ENCODE data around the gene PCDHA2. TPM values are rescaled to one million over a fixed set of nuclear protein-coding genes. Genes with fewer than 3 reads are reported as not detected.
A peak's percentile ranks its signal among the peaks of the same experiment; 100 is the strongest.

Gene PCDHA2
- 0.35 TPM for total RNA-seq
- long read RNA-seq, partial matches to known transcripts, result 0 of 1 reads
- long read RNA-seq, other reads (novel, unspliced or antisense), result 0 of 1 reads

DNA sequence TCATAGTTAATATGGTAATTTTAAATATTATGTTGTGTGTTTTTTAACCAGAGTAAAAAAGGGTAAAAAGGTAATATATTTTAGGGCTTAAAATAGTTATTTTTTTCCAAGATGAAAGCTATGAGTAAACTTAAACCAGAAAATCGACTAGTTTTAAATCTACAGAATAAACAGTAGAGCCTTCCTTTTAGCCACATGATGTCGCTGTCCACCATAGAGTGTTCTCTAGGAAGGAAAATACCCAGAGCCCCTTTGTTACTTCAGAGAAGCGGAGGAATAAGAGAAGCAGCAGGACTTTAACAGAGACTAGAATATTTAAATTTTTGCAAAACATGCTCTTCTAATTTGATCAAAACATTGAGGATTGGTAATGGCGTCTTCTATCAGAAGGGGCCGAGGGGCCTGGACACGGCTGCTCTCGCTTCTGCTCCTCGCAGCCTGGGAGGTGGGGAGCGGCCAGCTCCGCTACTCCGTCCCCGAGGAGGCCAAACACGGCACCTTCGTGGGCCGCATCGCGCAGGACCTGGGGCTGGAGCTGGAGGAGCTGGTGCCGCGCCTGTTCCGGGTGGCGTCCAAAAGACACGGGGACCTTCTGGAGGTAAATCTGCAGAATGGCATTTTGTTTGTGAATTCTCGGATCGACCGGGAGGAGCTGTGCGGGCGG, at the start of gene PCDHA2:
Gene PCDHA2 (plus strand): TSS at position 258 of the 664 bp plus-strand sequence.
- Histone ChIP-seq H3K36me3 (no peaks in the 10 kb centered on the region), H3K9me3 (peaks cover 8% of the 10 kb centered on the region), H3K4me1 (no peaks in the 10 kb centered on the region), H3K4me3 (peak within 1 kb of the TSS; percentile 30), H3K27ac (no peak within 1 kb of the TSS), H3K27me3 (peaks cover 17% of the 10 kb centered on the region)
- DNase-seq, result no peak
- TF ChIP-seq, protein P1, sequence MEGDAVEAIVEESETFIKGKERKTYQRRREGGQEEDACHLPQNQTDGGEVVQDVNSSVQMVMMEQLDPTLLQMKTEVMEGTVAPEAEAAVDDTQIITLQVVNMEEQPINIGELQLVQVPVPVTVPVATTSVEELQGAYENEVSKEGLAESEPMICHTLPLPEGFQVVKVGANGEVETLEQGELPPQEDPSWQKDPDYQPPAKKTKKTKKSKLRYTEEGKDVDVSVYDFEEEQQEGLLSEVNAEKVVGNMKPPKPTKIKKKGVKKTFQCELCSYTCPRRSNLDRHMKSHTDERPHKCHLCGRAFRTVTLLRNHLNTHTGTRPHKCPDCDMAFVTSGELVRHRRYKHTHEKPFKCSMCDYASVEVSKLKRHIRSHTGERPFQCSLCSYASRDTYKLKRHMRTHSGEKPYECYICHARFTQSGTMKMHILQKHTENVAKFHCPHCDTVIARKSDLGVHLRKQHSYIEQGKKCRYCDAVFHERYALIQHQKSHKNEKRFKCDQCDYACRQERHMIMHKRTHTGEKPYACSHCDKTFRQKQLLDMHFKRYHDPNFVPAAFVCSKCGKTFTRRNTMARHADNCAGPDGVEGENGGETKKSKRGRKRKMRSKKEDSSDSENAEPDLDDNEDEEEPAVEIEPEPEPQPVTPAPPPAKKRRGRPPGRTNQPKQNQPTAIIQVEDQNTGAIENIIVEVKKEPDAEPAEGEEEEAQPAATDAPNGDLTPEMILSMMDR (IDR thresholded peaks at IDR 0.05), result peak; percentile 28
- intact Hi-C loops (cut with DNase I), result no loop called here
- no peak for ATAC-seq

DNA sequence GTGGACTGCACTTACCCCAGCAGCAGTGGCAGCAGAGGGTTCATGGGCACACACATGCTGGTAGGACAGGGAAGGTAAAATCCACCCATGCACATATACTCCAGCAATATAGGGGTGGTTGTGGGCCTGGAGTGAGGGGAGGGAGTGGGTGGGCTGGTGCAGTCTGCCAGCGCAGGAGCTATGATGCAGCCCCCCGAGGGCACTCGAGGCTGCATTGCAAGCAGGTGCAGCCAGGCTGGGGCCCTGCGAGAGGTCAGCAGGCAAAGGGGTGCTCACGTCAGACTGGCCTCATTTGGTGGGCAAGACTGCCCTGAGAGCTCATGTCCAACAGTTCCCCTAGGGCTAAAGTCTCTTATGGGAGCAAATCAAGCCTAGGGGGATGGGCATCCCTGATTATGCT, 41.1 kb upstream of the PCDHA2 start:
- Histone ChIP-seq H3K36me3 (no peaks in the 10 kb centered on the region), H3K27me3 (no peaks in the 10 kb centered on the region), H3K4me3 (no peak overlapping the region), H3K27ac (no peak overlapping the region), H3K4me1 (no peaks in the 10 kb centered on the region), H3K9me3 (peaks cover 33% of the 10 kb centered on the region)
- TF ChIP-seq, protein P1 (IDR thresholded peaks at IDR 0.05), result no peak
- ATAC-seq, result no peak
- intact Hi-C loops (cut with DNase I), result no loop called here
- no peak for DNase-seq

DNA sequence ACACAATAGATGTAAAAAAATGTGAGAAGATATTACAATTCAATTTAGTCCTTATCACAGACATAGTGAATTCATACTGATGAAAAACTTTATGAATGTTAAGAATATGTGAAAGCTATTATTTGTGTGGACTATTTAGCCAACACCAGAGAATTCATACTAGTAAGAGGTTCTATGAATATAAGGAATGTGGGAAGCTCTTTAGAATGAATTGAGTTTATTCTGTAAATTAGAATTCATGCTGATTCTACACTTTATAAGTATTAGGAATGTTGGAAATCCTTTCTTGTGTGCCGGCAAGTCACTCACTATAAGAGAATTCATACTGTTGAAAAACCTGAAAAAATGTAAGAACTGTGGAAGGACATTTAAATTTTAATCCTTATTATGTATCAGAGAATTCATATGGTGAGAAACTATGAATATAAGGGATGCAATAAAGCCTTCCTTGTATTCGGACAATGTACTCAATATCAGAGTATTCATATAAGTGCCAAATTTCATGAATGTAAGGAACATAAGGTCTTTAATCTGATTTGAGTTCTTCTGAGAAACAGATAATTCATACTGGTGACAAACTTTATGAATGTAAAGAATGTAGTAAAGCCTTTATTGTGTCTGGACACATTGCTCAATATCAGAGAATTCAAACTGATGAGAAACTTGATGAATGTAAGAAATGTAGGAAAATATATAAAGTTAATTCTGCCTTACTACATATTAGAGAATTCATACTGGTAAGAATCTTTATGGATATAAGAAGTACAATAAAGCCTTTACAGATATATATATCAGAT, 30.3 kb upstream of the PCDHA2 start:
- peaks cover 95% of the 10 kb centered on the region for H3K9me3 ChIP-seq
- DNase-seq (no peak), ATAC-seq (no peak)
- H3K4me1 ChIP-seq, result no peaks in the 10 kb centered on the region
- no peak overlapping the region for H3K4me3 ChIP-seq
- H3K36me3 ChIP-seq, result no peaks in the 10 kb centered on the region
- no peaks in the 10 kb centered on the region for H3K27me3 ChIP-seq
- H3K27ac ChIP-seq, result no peak overlapping the region
- TF ChIP-seq, protein P1 (IDR thresholded peaks at IDR 0.05), result no peak
- intact Hi-C loops (cut with DNase I), result no loop called here

DNA sequence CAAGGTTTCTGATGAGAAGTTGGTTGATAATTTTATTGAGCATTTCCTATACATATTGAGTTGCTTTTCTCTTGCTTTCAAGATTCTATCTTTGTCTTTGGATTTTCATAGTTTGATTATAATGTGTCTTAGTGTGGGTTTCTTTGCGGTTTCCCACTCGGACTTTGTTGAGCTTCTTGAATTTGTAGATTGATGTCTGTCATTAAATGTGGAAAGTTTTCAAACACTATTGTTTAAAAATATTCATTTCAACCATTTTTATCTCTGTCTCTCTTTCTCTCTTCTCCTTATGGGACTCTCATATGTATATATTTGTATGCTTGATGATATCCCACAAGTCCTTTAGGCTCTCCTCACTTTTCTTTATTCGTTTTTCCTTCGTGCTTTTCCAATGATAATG, 27.2 kb upstream of the PCDHA2 start:
- peaks cover 89% of the 10 kb centered on the region for H3K9me3 ChIP-seq
- intact Hi-C loops (cut with DNase I), result no loop called here

DNA sequence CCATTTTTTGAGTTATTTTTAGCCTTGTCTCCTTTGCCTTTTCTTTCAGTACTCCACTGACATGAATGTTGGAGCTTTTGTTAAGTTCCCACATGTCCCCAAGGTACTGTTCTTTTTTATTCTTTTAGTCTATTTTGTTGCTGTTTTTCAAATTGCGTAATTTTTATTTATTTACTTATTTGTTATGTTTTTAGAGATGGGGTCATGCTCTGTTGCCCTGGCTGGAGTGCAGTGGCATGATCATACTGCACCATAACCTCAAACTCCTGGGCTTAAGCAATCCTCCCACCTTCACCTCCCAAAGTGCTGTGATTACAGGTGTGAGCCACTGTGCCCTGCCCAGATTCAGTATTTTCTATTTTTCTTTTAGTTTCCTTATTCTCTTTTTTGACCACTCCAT, 14.1 kb upstream of the PCDHA2 start:
- DNase-seq (no peak), ATAC-seq (no peak)
- Histone ChIP-seq H3K36me3 (no peaks in the 10 kb centered on the region), H3K27ac (no peak overlapping the region), H3K9me3 (peaks cover 24% of the 10 kb centered on the region), H3K4me3 (no peak overlapping the region), H3K27me3 (peaks cover under 1% of the 10 kb centered on the region), H3K4me1 (no peaks in the 10 kb centered on the region)
- intact Hi-C loops (cut with DNase I), result no loop called here
- TF ChIP-seq, protein P1 (IDR thresholded peaks at IDR 0.05), result no peak

More for the DNA sequence above, 27.2 kb upstream of the PCDHA2 start:
- Histone ChIP-seq H3K4me1 (no peaks in the 10 kb centered on the region), H3K36me3 (no peaks in the 10 kb centered on the region), H3K27ac (no peak overlapping the region), H3K27me3 (no peaks in the 10 kb centered on the region), H3K4me3 (no peak overlapping the region)
- no peak for DNase-seq
- TF ChIP-seq, protein P1 (IDR thresholded peaks at IDR 0.05), result no peak
- ATAC-seq, result no peak
